ENCODE results near the gene WDR86.
A peak's percentile ranks its signal among the peaks of the same experiment; 100 is the strongest.

Gene WDR86

GRCh38 chr7:151426441-151426903, 16.6 kb upstream of the WDR86 start:
- TF ChIP-seq, protein P1, sequence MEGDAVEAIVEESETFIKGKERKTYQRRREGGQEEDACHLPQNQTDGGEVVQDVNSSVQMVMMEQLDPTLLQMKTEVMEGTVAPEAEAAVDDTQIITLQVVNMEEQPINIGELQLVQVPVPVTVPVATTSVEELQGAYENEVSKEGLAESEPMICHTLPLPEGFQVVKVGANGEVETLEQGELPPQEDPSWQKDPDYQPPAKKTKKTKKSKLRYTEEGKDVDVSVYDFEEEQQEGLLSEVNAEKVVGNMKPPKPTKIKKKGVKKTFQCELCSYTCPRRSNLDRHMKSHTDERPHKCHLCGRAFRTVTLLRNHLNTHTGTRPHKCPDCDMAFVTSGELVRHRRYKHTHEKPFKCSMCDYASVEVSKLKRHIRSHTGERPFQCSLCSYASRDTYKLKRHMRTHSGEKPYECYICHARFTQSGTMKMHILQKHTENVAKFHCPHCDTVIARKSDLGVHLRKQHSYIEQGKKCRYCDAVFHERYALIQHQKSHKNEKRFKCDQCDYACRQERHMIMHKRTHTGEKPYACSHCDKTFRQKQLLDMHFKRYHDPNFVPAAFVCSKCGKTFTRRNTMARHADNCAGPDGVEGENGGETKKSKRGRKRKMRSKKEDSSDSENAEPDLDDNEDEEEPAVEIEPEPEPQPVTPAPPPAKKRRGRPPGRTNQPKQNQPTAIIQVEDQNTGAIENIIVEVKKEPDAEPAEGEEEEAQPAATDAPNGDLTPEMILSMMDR (IDR thresholded peaks at IDR 0.05; ENCODE audit: low read depth, low read length): no peak
- peak; percentile 65 for DNase-seq (ENCODE audit: extremely low read depth, low read depth)

- peak; percentile 63 for DNase-seq (ENCODE audit: extremely low read depth, low read depth)
- TF ChIP-seq, protein P1 (IDR thresholded peaks at IDR 0.05; ENCODE audit: low read depth, low read length): no peak
Observed at GRCh38 chr7:151425670-151426440, 16.0 kb upstream of the WDR86 start.

DNA sequence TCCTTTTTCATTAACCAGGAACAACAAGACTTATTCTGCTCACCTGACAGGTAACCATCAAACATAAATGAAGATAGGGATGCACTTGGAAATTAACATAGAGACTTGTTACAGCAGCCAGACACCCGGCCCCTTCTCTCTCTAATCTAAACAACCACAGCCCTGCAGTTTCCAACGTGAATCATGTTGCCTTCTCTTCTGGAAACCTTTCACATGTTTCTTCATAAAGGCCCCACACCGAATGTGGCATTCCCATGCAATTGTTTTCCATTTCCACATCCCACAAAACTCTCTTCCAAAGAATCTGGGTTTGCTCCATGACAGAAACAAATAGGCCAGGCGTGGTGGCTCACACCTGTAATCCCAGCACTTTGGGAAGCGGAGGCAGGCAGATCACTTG, 15.0 kb upstream of the WDR86 start:
- TF ChIP-seq, protein P1 (IDR thresholded peaks at IDR 0.05; ENCODE audit: low read depth, low read length): no peak

GRCh38 chr7:151423936-151424335, 14.1 kb upstream of the WDR86 start:
- no peak for DNase-seq (ENCODE audit: extremely low read depth, low read depth)
- TF ChIP-seq, protein P1 (IDR thresholded peaks at IDR 0.05; ENCODE audit: low read depth, low read length): no peak

More for the DNA sequence above, 15.0 kb upstream of the WDR86 start:
- no peak for DNase-seq (ENCODE audit: extremely low read depth, low read depth)

- TF ChIP-seq, protein P1 (IDR thresholded peaks at IDR 0.05; ENCODE audit: low read depth, low read length): no peak
Observed at GRCh38 chr7:151423226-151423625, 13.4 kb upstream of the WDR86 start.

GRCh38 chr7:151422212-151422611, 12.4 kb upstream of the WDR86 start:
- TF ChIP-seq, protein P1 (IDR thresholded peaks at IDR 0.05; ENCODE audit: low read depth, low read length): no peak
- DNase-seq (ENCODE audit: extremely low read depth, low read depth): no peak

More at GRCh38 chr7:151423226-151423625, 13.4 kb upstream of the WDR86 start:
- no peak for DNase-seq (ENCODE audit: extremely low read depth, low read depth)

GRCh38 chr7:151420144-151420543, 10.3 kb upstream of the WDR86 start:
- DNase-seq (ENCODE audit: extremely low read depth, low read depth): no peak
- TF ChIP-seq, protein P1 (IDR thresholded peaks at IDR 0.05; ENCODE audit: low read depth, low read length): no peak
